ENCODE results near the gene TPST2. TPM values are rescaled to one million over a fixed set of nuclear protein-coding genes. Genes with fewer than 3 reads are reported as not detected.

Gene TPST2
- total and polyA plus RNA-seq, 10 of the 15 experiments (the other 5 are each of a cell fraction or from before 2014, with no cell fraction given) = 6.3 to 33.7 (median 28.4) TPM

- no peak for TF ChIP-seq ZBTB4 (CRISPR knock-in tag; IDR thresholded peaks at IDR 0.05)
- no peak for TF ChIP-seq RB1 (IDR thresholded peaks at IDR 0.05; ENCODE audit: borderline replicate concordance)
- TF ChIP-seq NR2C1 (IDR thresholded peaks at IDR 0.05) = no peak
- no peak for TF ChIP-seq NBN (IDR thresholded peaks at IDR 0.05)
Measured at GRCh38 chr22:26602127-26602526, 12.2 kb upstream of the TPST2 start (continued).

GRCh38 chr22:26601726-26602125 is 11.8 kb upstream of the TPST2 start:
- in situ Hi-C loops (cut with MboI) = no loop called here
- Histone ChIP-seq H4K20me1 (ENCODE audit: control insufficient read depth, insufficient read depth) (no peaks in the 10 kb centered on the region), H3K4me3 (no peak overlapping the region), H3K79me2 (ENCODE audit: control insufficient read depth, insufficient read depth, low read length) (no peaks in the 10 kb centered on the region), H3K4me2 (ENCODE audit: control insufficient read depth, insufficient read depth) (no peak overlapping the region), H3K36me3 (ENCODE audit: control insufficient read depth in 2 of 2, insufficient read depth in 2 of 2, low read length in 1 of 2) (no peaks in the 10 kb centered on the region), H3K27me3 (replicated peaks in 1 of 2; ENCODE audit: control insufficient read depth in 2 of 2, insufficient read depth in 2 of 2, low read length in 1 of 2) (no peaks in the 10 kb centered on the region), H3K9me3 (replicated peaks; ENCODE audit: control insufficient read depth, insufficient read depth, low read length) (no peaks in the 10 kb centered on the region), H3K4me1 (ENCODE audit: control insufficient read depth, insufficient read depth, low read length) (peaks cover 3% of the 10 kb centered on the region; the same call in 1 of the 2 replicates), H3K9ac (ENCODE audit: control insufficient read depth, insufficient read depth, low read length) (no peak overlapping the region), H3K27ac (ENCODE audit: control insufficient read depth, insufficient read depth) (no peak overlapping the region), H2AFZ (ENCODE audit: control insufficient read depth, low read depth, low read length) (no peak overlapping the region)
- FAIRE-seq = no peak
- DNase-seq (ENCODE audit: low read depth, low spot score) = no peak
- ChIA-PET SMC1A (ENCODE audit: uncharacterized antibody, unreplicated experiment) (no interaction called here), POLR2A (no interaction called here), RAD21 (ENCODE audit: unreplicated experiment) (no interaction called here), CTCF (interaction anchor here (0.8 kb wide), 1 partner anchor 39 kb away, joined by 3 read pairs; no protein-coding TSS in a partner anchor)
- no peak for ATAC-seq
- intact Hi-C loops (cut with micrococcal nuclease; ENCODE audit: unreplicated experiment) = no loop called here
- 77% methylated on average over 12 of the region's 12 CpGs for WGBS (ENCODE audit: insufficient coverage, insufficient replicate concordance, low lambda C conversion rate, missing lambda C conversion rate)
- TF ChIP-seq WRNIP1 (IDR thresholded peaks at IDR 0.05; ENCODE audit: borderline replicate concordance, low read depth, low read length) = no peak
- no peak for TF ChIP-seq ZZZ3 (IDR thresholded peaks at IDR 0.05; ENCODE audit: control insufficient read depth, insufficient read length, low read depth)
- TF ChIP-seq BCLAF1 (IDR thresholded peaks at IDR 0.05) = no peak
- no peak for TF ChIP-seq ZNF274 (IDR thresholded peaks at IDR 0.05; ENCODE audit: insufficient read depth, insufficient read length)
- TF ChIP-seq ATF7 (IDR thresholded peaks at IDR 0.05; ENCODE audit: low read depth) = no peak
- BruUV-seq (replicated peaks) = no TSS peak
